ENCODE measurements around the gene PODXL.

The PODXL gene

GRCh38 chr7:131497454-131497853, 59.0 kb downstream of the PODXL start:
- no peaks in the 10 kb centered on the region for H3K27me3 ChIP-seq (ENCODE audit: control insufficient read depth in 3 of 3, insufficient read depth in 3 of 3, low read depth in 1 of 3, low read length in 3 of 3)
- peaks cover 4 to 7% of the 10 kb centered on the region in 2 donors for H3K4me1 ChIP-seq (ENCODE audit: control insufficient read depth in 2 of 2, insufficient read depth in 1 of 2, low read depth in 1 of 2, low read length in 2 of 2)
- H3K9ac ChIP-seq (ENCODE audit: low read depth, low read length, poor library complexity) = no peak overlapping the region
- H2BK15ac ChIP-seq (ENCODE audit: low read length) = no peak overlapping the region
- no peaks in the 10 kb centered on the region for H3K79me1 ChIP-seq (ENCODE audit: low read depth, low read length)
- H3K18ac ChIP-seq (ENCODE audit: low read length) = no peak overlapping the region
- no peak overlapping the region for H2AFZ ChIP-seq (ENCODE audit: low read length)
- H3K4me2 ChIP-seq (ENCODE audit: insufficient read depth, low read length, poor library complexity, severe bottlenecking) = no peak overlapping the region
- H4K91ac ChIP-seq (ENCODE audit: low read depth, low read length, poor library complexity) = no peak overlapping the region
- WGBS, 2 donors (ENCODE audit: extremely low coverage in 2 of 2, insufficient read length in 2 of 2, insufficient replicate concordance in 1 of 2) = no CpG with 5 or more reads among the region's 7 CpGs
- DNase-seq (ENCODE audit: low spot score) = no peak
- H3K14ac ChIP-seq (ENCODE audit: low read length) = no peak overlapping the region
- no peak overlapping the region for H2AK5ac ChIP-seq (ENCODE audit: low read depth, low read length)
- no peak overlapping the region for H3K4me3 ChIP-seq (ENCODE audit: low read length in 2 of 2)
- no peak overlapping the region for H3K23ac ChIP-seq (ENCODE audit: low read depth, low read length, poor library complexity)
- no peak overlapping the region for H2BK120ac ChIP-seq (ENCODE audit: low read depth, low read length)
- H4K8ac ChIP-seq (ENCODE audit: low read depth, low read length) = no peak overlapping the region
- H3K9me3 ChIP-seq (replicated peaks in 1 of 2; ENCODE audit: control insufficient read depth in 2 of 2, insufficient read depth in 1 of 2, low read depth in 1 of 2, low read length in 2 of 2) = no peaks in the 10 kb centered on the region
- H3K36me3 ChIP-seq (replicated peaks in 1 of 2; ENCODE audit: control insufficient read depth in 2 of 2, insufficient read depth in 2 of 2, low read length in 2 of 2) = peaks cover 2 to 73% of the 10 kb centered on the region in 2 donors
- no peak overlapping the region for H2BK12ac ChIP-seq (ENCODE audit: low read length)
- H3K27ac ChIP-seq (replicated peaks; ENCODE audit: low read length) = no peak overlapping the region
- no peak overlapping the region for H3K4ac ChIP-seq (ENCODE audit: low read length)
- H2BK5ac ChIP-seq (ENCODE audit: low read length) = no peak overlapping the region

GRCh38 chr7:131495669-131496498, 60.5 kb downstream of the PODXL start:
- no peak overlapping the region for H2AK5ac ChIP-seq (ENCODE audit: low read depth, low read length)
- no peak overlapping the region for H3K14ac ChIP-seq (ENCODE audit: low read length)
- no peak overlapping the region for H2AFZ ChIP-seq (ENCODE audit: low read length)
- H4K91ac ChIP-seq (ENCODE audit: low read depth, low read length, poor library complexity) = no peak overlapping the region
- H3K27me3 ChIP-seq (ENCODE audit: control insufficient read depth in 3 of 3, insufficient read depth in 3 of 3, low read depth in 1 of 3, low read length in 3 of 3) = no peaks in the 10 kb centered on the region
- no peak overlapping the region for H2BK120ac ChIP-seq (ENCODE audit: low read depth, low read length)
- no peak overlapping the region for H3K4me3 ChIP-seq (ENCODE audit: low read length in 2 of 2)
- no peak overlapping the region for H3K9ac ChIP-seq (ENCODE audit: low read depth, low read length, poor library complexity)
- WGBS, 2 donors (ENCODE audit: extremely low coverage in 2 of 2, insufficient read length in 2 of 2, insufficient replicate concordance in 1 of 2) = no CpG with 5 or more reads among the region's 7 CpGs
- H3K9me3 ChIP-seq (replicated peaks in 1 of 2; ENCODE audit: control insufficient read depth in 2 of 2, insufficient read depth in 1 of 2, low read depth in 1 of 2, low read length in 2 of 2) = no peaks in the 10 kb centered on the region
- no peak overlapping the region for H2BK15ac ChIP-seq (ENCODE audit: low read length)
- no peak overlapping the region for H2BK12ac ChIP-seq (ENCODE audit: low read length)
- H3K36me3 ChIP-seq (replicated peaks in 1 of 2; ENCODE audit: control insufficient read depth in 2 of 2, insufficient read depth in 2 of 2, low read length in 2 of 2) = peaks cover 2 to 63% of the 10 kb centered on the region in 2 donors
- H3K4me1 ChIP-seq (ENCODE audit: control insufficient read depth in 2 of 2, insufficient read depth in 1 of 2, low read depth in 1 of 2, low read length in 2 of 2) = peaks cover 3 to 4% of the 10 kb centered on the region in 2 donors
- DNase-seq (ENCODE audit: low spot score) = no peak
- H4K8ac ChIP-seq (ENCODE audit: low read depth, low read length) = no peak overlapping the region
- no peak overlapping the region for H3K27ac ChIP-seq (replicated peaks; ENCODE audit: low read length)
- H3K4me2 ChIP-seq (ENCODE audit: insufficient read depth, low read length, poor library complexity, severe bottlenecking) = no peak overlapping the region
- no peak overlapping the region for H3K18ac ChIP-seq (ENCODE audit: low read length)
- no peak overlapping the region for H2BK5ac ChIP-seq (ENCODE audit: low read length)
- no peak overlapping the region for H3K4ac ChIP-seq (ENCODE audit: low read length)
- no peaks in the 10 kb centered on the region for H3K79me1 ChIP-seq (ENCODE audit: low read depth, low read length)
- H3K23ac ChIP-seq (ENCODE audit: low read depth, low read length, poor library complexity) = no peak overlapping the region

- Histone ChIP-seq H3K18ac (ENCODE audit: low read length) (no peak overlapping the region), H3K4me1 (ENCODE audit: control insufficient read depth in 2 of 2, insufficient read depth in 1 of 2, low read depth in 1 of 2, low read length in 2 of 2) (peaks cover 0 to 3% of the 10 kb centered on the region in 2 donors), H3K79me1 (ENCODE audit: low read depth, low read length) (no peaks in the 10 kb centered on the region), H3K36me3 (replicated peaks in 1 of 2; ENCODE audit: control insufficient read depth in 2 of 2, insufficient read depth in 2 of 2, low read length in 2 of 2) (peaks cover 2 to 48% of the 10 kb centered on the region in 2 donors), H2AFZ (ENCODE audit: low read length) (no peak overlapping the region), H3K23ac (ENCODE audit: low read depth, low read length, poor library complexity) (no peak overlapping the region), H2AK5ac (ENCODE audit: low read depth, low read length) (no peak overlapping the region), H3K4me3 (ENCODE audit: low read length in 2 of 2) (no peak overlapping the region), H2BK12ac (ENCODE audit: low read length) (no peak overlapping the region), H3K9me3 (replicated peaks in 1 of 2; ENCODE audit: control insufficient read depth in 2 of 2, insufficient read depth in 1 of 2, low read depth in 1 of 2, low read length in 2 of 2) (no peaks in the 10 kb centered on the region), H4K8ac (ENCODE audit: low read depth, low read length) (no peak overlapping the region), H2BK120ac (ENCODE audit: low read depth, low read length) (no peak overlapping the region), H3K27ac (replicated peaks; ENCODE audit: low read length) (no peak overlapping the region), H2BK15ac (ENCODE audit: low read length) (no peak overlapping the region), H3K9ac (ENCODE audit: low read depth, low read length, poor library complexity) (no peak overlapping the region), H2BK5ac (ENCODE audit: low read length) (no peak overlapping the region), H3K4me2 (ENCODE audit: insufficient read depth, low read length, poor library complexity, severe bottlenecking) (no peak overlapping the region), H3K4ac (ENCODE audit: low read length) (no peak overlapping the region), H3K14ac (ENCODE audit: low read length) (no peak overlapping the region), H3K27me3 (ENCODE audit: control insufficient read depth in 3 of 3, insufficient read depth in 3 of 3, low read depth in 1 of 3, low read length in 3 of 3) (no peaks in the 10 kb centered on the region), H4K91ac (ENCODE audit: low read depth, low read length, poor library complexity) (no peak overlapping the region)
- no peak for DNase-seq (ENCODE audit: low spot score)
- WGBS, 2 donors (ENCODE audit: extremely low coverage in 2 of 2, insufficient read length in 2 of 2, insufficient replicate concordance in 1 of 2) = no CpG with 5 or more reads among the region's 2 CpGs
These were observed 62.2 kb downstream of the PODXL start for GRCh38 chr7:131494182-131494581.

- H2AFZ ChIP-seq (ENCODE audit: low read length) = no peak overlapping the region
- peaks cover 0 to 45% of the 10 kb centered on the region in 2 donors for H3K36me3 ChIP-seq (replicated peaks in 1 of 2; ENCODE audit: control insufficient read depth in 2 of 2, insufficient read depth in 2 of 2, low read length in 2 of 2)
- no peak overlapping the region for H2BK120ac ChIP-seq (ENCODE audit: low read depth, low read length)
- peaks cover 0 to 3% of the 10 kb centered on the region in 2 donors for H3K4me1 ChIP-seq (ENCODE audit: control insufficient read depth in 2 of 2, insufficient read depth in 1 of 2, low read depth in 1 of 2, low read length in 2 of 2)
- H3K18ac ChIP-seq (ENCODE audit: low read length) = no peak overlapping the region
- no peaks in the 10 kb centered on the region for H3K79me1 ChIP-seq (ENCODE audit: low read depth, low read length)
- no peak overlapping the region for H3K4me2 ChIP-seq (ENCODE audit: insufficient read depth, low read length, poor library complexity, severe bottlenecking)
- H3K9me3 ChIP-seq (replicated peaks in 1 of 2; ENCODE audit: control insufficient read depth in 2 of 2, insufficient read depth in 1 of 2, low read depth in 1 of 2, low read length in 2 of 2) = no peaks in the 10 kb centered on the region
- H2BK12ac ChIP-seq (ENCODE audit: low read length) = no peak overlapping the region
- H3K14ac ChIP-seq (ENCODE audit: low read length) = no peak overlapping the region
- no peak overlapping the region for H2AK5ac ChIP-seq (ENCODE audit: low read depth, low read length)
- H3K9ac ChIP-seq (ENCODE audit: low read depth, low read length, poor library complexity) = no peak overlapping the region
- no peak overlapping the region for H4K8ac ChIP-seq (ENCODE audit: low read depth, low read length)
- peak overlapping the region; percentile 37 for H3K27ac ChIP-seq (replicated peaks; ENCODE audit: low read length)
- H3K23ac ChIP-seq (ENCODE audit: low read depth, low read length, poor library complexity) = no peak overlapping the region
- no peak overlapping the region for H2BK15ac ChIP-seq (ENCODE audit: low read length)
- no peaks in the 10 kb centered on the region for H3K27me3 ChIP-seq (ENCODE audit: control insufficient read depth in 3 of 3, insufficient read depth in 3 of 3, low read depth in 1 of 3, low read length in 3 of 3)
- H4K91ac ChIP-seq (ENCODE audit: low read depth, low read length, poor library complexity) = no peak overlapping the region
- H2BK5ac ChIP-seq (ENCODE audit: low read length) = no peak overlapping the region
- H3K4me3 ChIP-seq (ENCODE audit: low read length in 2 of 2) = no peak overlapping the region
- DNase-seq (ENCODE audit: low spot score) = no peak
- H3K4ac ChIP-seq (ENCODE audit: low read length) = no peak overlapping the region
These were observed 62.8 kb downstream of the PODXL start for GRCh38 chr7:131493581-131493980.

Data from neuronal stem cell (in vitro differentiated cells).